Epithelial cell of esophagus (primary cell): ENCODE results near the gene CTU1.

ENCODE experiments used
- DNase-seq: peaks from one replicate; pipeline ENCODE4 v3.0.0; 2010; ENCODE audit warnings: low read depth
- H3K4me3 ChIP-seq: 2 replicates; pipeline ENCODE4 v1.5.1; 2011; ENCODE audit warnings: mild to moderate bottlenecking, low read length, control low read depth
- TF ChIP-seq, protein P1 (sequence below): IDR thresholded peaks from 2 replicates; pipeline ENCODE4 v1.5.1; 2011; ENCODE audit warnings: low read depth, mild to moderate bottlenecking, low read length, control low read depth, inconsistent platforms; ENCODE audit not compliant: insufficient read depth; ENCODE audit errors: missing control alignments

The CTU1 gene

DNA sequence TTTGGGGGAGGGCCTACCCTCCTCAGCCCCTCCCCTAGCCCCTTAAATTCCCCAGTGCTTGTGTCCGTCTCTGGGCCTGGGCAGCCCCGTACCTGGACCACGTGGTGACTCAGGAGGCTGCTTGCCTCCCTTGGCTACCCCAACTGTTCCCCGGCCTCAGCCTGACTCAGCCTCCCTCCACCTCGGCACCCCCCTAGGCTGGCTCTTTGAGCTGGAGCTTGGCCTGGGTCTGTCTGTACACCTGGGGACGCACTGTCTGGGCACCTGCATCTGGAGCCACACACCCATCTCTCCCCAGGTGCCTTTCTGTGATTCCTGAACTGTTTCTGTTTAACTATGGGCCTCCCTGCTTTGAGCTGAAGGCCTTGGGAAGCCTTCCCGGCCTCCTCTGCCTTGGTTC, 23.7 kb downstream of the CTU1 start:
- no peak overlapping the region for H3K4me3 ChIP-seq
- no peak for DNase-seq
- TF ChIP-seq, protein P1, sequence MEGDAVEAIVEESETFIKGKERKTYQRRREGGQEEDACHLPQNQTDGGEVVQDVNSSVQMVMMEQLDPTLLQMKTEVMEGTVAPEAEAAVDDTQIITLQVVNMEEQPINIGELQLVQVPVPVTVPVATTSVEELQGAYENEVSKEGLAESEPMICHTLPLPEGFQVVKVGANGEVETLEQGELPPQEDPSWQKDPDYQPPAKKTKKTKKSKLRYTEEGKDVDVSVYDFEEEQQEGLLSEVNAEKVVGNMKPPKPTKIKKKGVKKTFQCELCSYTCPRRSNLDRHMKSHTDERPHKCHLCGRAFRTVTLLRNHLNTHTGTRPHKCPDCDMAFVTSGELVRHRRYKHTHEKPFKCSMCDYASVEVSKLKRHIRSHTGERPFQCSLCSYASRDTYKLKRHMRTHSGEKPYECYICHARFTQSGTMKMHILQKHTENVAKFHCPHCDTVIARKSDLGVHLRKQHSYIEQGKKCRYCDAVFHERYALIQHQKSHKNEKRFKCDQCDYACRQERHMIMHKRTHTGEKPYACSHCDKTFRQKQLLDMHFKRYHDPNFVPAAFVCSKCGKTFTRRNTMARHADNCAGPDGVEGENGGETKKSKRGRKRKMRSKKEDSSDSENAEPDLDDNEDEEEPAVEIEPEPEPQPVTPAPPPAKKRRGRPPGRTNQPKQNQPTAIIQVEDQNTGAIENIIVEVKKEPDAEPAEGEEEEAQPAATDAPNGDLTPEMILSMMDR = no peak

DNA sequence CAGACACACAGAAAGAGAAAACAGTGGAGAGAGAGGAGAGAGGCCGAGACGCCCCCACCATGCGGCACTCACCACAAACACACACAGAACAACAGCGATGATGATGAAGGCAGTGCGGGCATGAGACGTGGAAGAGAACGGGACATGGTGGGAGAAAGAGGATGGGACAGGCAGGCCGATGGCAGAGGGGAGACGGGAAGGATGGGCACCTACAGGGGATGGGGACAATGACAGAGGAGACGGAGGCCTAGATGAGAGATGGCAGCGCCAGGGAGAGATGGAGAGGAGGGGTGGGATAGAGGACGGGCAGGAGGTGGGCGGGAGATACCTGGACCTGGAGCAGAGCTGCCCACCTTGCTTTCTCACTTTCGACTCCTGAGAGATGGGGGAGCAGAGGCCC, 24.4 kb downstream of the CTU1 start:
- H3K4me3 ChIP-seq = no peak overlapping the region
- no peak for DNase-seq
- TF ChIP-seq, protein P1 = no peak

GRCh38 chr19:51083181-51083580, 25.0 kb downstream of the CTU1 start:
- H3K4me3 ChIP-seq = no peak overlapping the region
- no peak for DNase-seq
- TF ChIP-seq, protein P1 = no peak

DNA sequence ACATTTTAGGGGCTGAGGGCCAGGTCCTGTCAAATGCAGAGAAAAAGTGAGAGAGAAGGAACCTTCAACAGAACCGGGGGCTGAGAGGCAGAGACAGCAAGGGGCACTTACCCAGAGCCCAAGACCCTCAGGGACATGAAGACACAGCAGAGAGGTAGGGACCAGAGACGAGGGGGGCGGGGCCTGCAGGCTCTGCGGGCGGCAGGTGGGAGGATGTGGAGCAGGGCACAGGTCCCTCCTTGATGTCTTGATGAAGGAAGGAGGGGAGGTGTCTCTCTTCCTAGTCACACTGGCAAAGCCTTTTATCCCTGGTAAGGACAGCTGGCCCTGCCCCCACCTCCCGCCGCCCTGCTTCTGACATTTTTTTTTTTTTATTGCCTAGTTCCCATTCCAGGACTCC, 25.6 kb downstream of the CTU1 start, which contains the start of gene KLK14:
TSS of gene KLK14 (minus strand) at position 277 of the 400 bp plus-strand sequence. CDS start at position 4, 273 bp downstream.
- no peak for DNase-seq
- H3K4me3 ChIP-seq = no peak within 1 kb of the TSS
- TF ChIP-seq, protein P1 = no peak

- DNase-seq = no peak
- TF ChIP-seq, protein P1 = no peak
- H3K4me3 ChIP-seq = no peak overlapping the region
These were observed 26.7 kb downstream of the CTU1 start for GRCh38 chr19:51081476-51081875.

DNA sequence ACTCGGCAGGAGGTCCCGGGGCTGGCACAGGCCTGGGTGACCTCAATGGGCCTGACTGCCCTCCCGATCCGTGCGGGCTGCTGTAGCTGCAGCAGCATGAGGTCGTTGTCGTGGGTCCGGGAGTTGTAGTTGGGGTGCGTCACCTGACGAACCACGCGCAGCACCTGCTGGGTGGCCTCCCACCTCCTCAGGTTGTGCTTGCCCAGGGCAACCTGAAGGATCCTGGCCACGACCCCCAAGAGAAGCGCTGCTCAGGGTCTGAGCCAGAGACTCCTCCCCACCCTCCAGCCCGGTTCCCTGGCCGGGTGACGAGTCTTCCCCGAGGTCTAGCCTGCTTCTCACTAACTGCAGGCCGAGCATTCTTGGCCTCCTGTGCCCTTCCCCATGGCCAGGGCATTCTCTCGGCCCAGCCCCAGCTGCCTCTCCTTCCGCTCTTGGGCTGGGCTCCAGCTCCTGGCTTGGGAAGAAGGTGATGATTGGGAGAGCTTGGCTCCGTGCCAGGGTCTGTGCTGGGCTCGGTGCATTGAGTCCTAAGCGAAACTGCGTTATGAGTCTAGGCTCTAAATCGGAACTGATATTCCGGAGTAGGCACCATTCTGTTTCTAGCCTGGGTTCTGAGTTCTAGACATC, 28.6 kb downstream of the CTU1 start:
- H3K4me3 ChIP-seq = no peak overlapping the region
- TF ChIP-seq, protein P1 = no peak
- DNase-seq = no peak

GRCh38 chr19:51078731-51079130, 29.5 kb downstream of the CTU1 start:
- H3K4me3 ChIP-seq = no peak overlapping the region
- TF ChIP-seq, protein P1 = no peak
- DNase-seq = no peak
